GM23338 (cell line): ENCODE results near the gene SERPINH1. TPM values are rescaled to one million over a fixed set of nuclear protein-coding genes. Genes with fewer than 3 reads are reported as not detected.

Source experiments
- ATAC-seq: fragments of 200-7000 bp; cut with Tn5 transposase; 3 replicates; pipeline ENCODE4 v1.9.1; 2020
- DNase-seq: peaks from one replicate; pipeline ENCODE4 v3.0.0-alpha.2; 2015; ENCODE audit warnings: low spot score
- H2AFZ ChIP-seq: fragments of 200-600 bp; sonication (generic); 2 replicates; pipeline ENCODE4 v1.8.0; 2016; ENCODE audit warnings: antibody characterized with exemption, mild to moderate bottlenecking, moderate library complexity
- H3F3A ChIP-seq: fragments of 200-600 bp; sonication (generic); replicated peaks from 2 replicates; pipeline ENCODE4 v1.8.0; 2017; ENCODE audit warnings: antibody characterized with exemption, mixed run types, low read depth
- H3K27ac ChIP-seq: fragments of 200-600 bp; sonication (generic); 2 replicates; pipeline ENCODE4 v1.6.1; 2016; ENCODE audit warnings: low read depth
- H3K27me3 ChIP-seq: fragments of 200-600 bp; sonication (generic); 2 replicates; pipeline ENCODE4 v1.8.0; 2016; ENCODE audit warnings: mild to moderate bottlenecking, mixed run types, moderate library complexity; ENCODE audit not compliant: insufficient read depth
- H3K36me3 ChIP-seq: fragments of 200-600 bp; sonication (generic); 2 replicates; pipeline ENCODE4 v1.8.0; 2016; ENCODE audit warnings: mild to moderate bottlenecking; ENCODE audit not compliant: insufficient read depth
- H3K4me1 ChIP-seq: fragments of 200-600 bp; sonication (generic); 2 replicates; pipeline ENCODE4 v1.8.0; 2016; ENCODE audit warnings: mild to moderate bottlenecking, moderate library complexity; ENCODE audit not compliant: insufficient read depth
- H3K4me2 ChIP-seq: fragments of 200-600 bp; sonication (generic); 2 replicates; pipeline ENCODE4 v1.7.1; 2017; ENCODE audit warnings: mixed run types
- H3K4me3 ChIP-seq: fragments of 200-600 bp; sonication (generic); 2 replicates; pipeline ENCODE4 v1.6.1; 2016; ENCODE audit warnings: mixed run types
- H3K79me2 ChIP-seq: fragments of 200-600 bp; sonication (generic); replicated peaks from 2 replicates; pipeline ENCODE4 v1.8.0; 2017; ENCODE audit warnings: mild to moderate bottlenecking; ENCODE audit not compliant: insufficient read depth
- H3K9me2 ChIP-seq: fragments of 200-600 bp; sonication (generic); 2 replicates; pipeline ENCODE4 v1.8.0; 2017; ENCODE audit not compliant: insufficient read depth
- H4K20me1 ChIP-seq: fragments of 200-600 bp; sonication (generic); replicated peaks from 2 replicates; pipeline ENCODE4 v1.8.0; 2017; ENCODE audit warnings: mild to moderate bottlenecking; ENCODE audit not compliant: insufficient read depth
- H3K27ac Mint-ChIP-seq: 2 replicates; pipeline ENCODE4 v1.8.0; 2020; ENCODE audit warnings: inconsistent platforms, mild to moderate bottlenecking, moderate library complexity, mixed read lengths
- H3K27me3 Mint-ChIP-seq: 3 replicates; pipeline ENCODE4 v1.8.0; 2022; ENCODE audit warnings: low read depth, mild to moderate bottlenecking, moderate library complexity, mixed read lengths, inconsistent platforms; ENCODE audit not compliant: insufficient read depth, poor library complexity
- H3K36me3 Mint-ChIP-seq: 3 replicates; pipeline ENCODE4 v1.8.0; 2021; ENCODE audit warnings: low read depth, mild to moderate bottlenecking, inconsistent platforms, moderate library complexity, mixed read lengths
- H3K4me1 Mint-ChIP-seq: 3 replicates; pipeline ENCODE4 v1.8.0; 2020; ENCODE audit warnings: mild to moderate bottlenecking, inconsistent platforms, mixed read lengths
- H3K4me3 Mint-ChIP-seq: 3 replicates; pipeline ENCODE4 v1.8.0; 2021; ENCODE audit warnings: moderate library complexity, mild to moderate bottlenecking, inconsistent platforms, mixed read lengths
- H3K9me3 Mint-ChIP-seq: 3 replicates; pipeline ENCODE4 v1.8.0; 2020; ENCODE audit warnings: moderate library complexity, mild to moderate bottlenecking, inconsistent platforms, mixed read lengths
- CREB1 ChIP-seq: fragments of 250-450 bp; sonication (Bioruptor Pico); IDR thresholded peaks from 2 replicates; pipeline ENCODE4 v1.5.0; 2020; ENCODE audit warnings: low read depth, mild to moderate bottlenecking, moderate library complexity
- EZH2 ChIP-seq: fragments of 200-600 bp; sonication (generic); IDR thresholded peaks from one replicate; pipeline ENCODE4 v1.8.0; 2017; ENCODE audit warnings: antibody characterized with exemption, mild to moderate bottlenecking, low read depth; ENCODE audit not compliant: unreplicated experiment
- EZH2phosphoT487 ChIP-seq: fragments of 200-600 bp; sonication (generic); IDR thresholded peaks from one replicate; pipeline ENCODE4 v1.8.1; 2018; ENCODE audit warnings: antibody characterized with exemption; ENCODE audit not compliant: unreplicated experiment
- JUNB ChIP-seq: IDR thresholded peaks from one replicate; pipeline ENCODE4 v1.6.1; 2016; ENCODE audit warnings: antibody characterized with exemption; ENCODE audit not compliant: unreplicated experiment
- NANOG ChIP-seq: IDR thresholded peaks from 2 replicates; pipeline ENCODE4 v1.6.1; 2016; ENCODE audit warnings: antibody characterized with exemption, borderline replicate concordance
- POLR2AphosphoS5 ChIP-seq: IDR thresholded peaks from 2 replicates; pipeline ENCODE4 v1.6.1; 2016; ENCODE audit warnings: antibody characterized with exemption, low read depth
- STAT1 ChIP-seq: IDR thresholded peaks from one replicate; pipeline ENCODE4 v1.6.1; 2016; ENCODE audit warnings: antibody characterized with exemption; ENCODE audit not compliant: unreplicated experiment
- ZNF114 ChIP-seq: fragments of 250-450 bp; sonication (Bioruptor Pico); IDR thresholded peaks from 2 replicates; pipeline ENCODE4 v1.5.0; 2020; ENCODE audit warnings: mild to moderate bottlenecking, moderate library complexity
- ZNF331 ChIP-seq: fragments of 250-450 bp; sonication (Bioruptor Pico); IDR thresholded peaks from 2 replicates; pipeline ENCODE4 v1.5.0; 2020; ENCODE audit warnings: low read depth, mild to moderate bottlenecking, moderate library complexity
- polyA plus RNA-seq: library from polyadenylated mRNA; unstranded; fragments of >200 nt; fragmentation: Nextera tagmentation; extraction: Ambion mirVana; gene quantifications from 2 replicates; pipeline ENCODE4 v1.2.1, GENCODE V29; 2016
- total RNA-seq: library from RNA; depleted of rRNA; stranded (reverse); fragments of >200 nt; shearing (Covaris generic); gene quantifications from 2 replicates; pipeline ENCODE4 v1.2.3, GENCODE V29; 2014
- TF ChIP-seq, protein P1 (sequence below): IDR thresholded peaks from 2 replicates; pipeline ENCODE4 v1.6.1; 2016; ENCODE audit warnings: antibody characterized with exemption
- TF ChIP-seq, protein P2 (sequence below), 2 experiments: fragments of 200-600 bp in 1 of 2; sonication (generic) in 1 of 2; conservative IDR thresholded peaks; 2 replicates each; pipeline versions ENCODE4 v1.5.1 to v1.6.1; 2016 to 2017; ENCODE audit warnings: antibody characterized with exemption in 2 of 2, low read depth in 2 of 2, mild to moderate bottlenecking in 2 of 2, moderate library complexity in 1 of 2
- TF ChIP-seq, protein P3 (sequence below): fragments of 250-450 bp; sonication (Bioruptor Pico); IDR thresholded peaks from 2 replicates; pipeline ENCODE4 v1.5.0; 2020; ENCODE audit warnings: mild to moderate bottlenecking, moderate library complexity
- TF ChIP-seq, protein P4 (sequence below): IDR thresholded peaks from one replicate; pipeline ENCODE4 v1.6.1; 2018; ENCODE audit warnings: antibody characterized with exemption; ENCODE audit not compliant: unreplicated experiment

Gene SERPINH1
- total and polyA plus RNA-seq, 2 experiments from 2014 or later: 238 to 1,217 TPM

DNA sequence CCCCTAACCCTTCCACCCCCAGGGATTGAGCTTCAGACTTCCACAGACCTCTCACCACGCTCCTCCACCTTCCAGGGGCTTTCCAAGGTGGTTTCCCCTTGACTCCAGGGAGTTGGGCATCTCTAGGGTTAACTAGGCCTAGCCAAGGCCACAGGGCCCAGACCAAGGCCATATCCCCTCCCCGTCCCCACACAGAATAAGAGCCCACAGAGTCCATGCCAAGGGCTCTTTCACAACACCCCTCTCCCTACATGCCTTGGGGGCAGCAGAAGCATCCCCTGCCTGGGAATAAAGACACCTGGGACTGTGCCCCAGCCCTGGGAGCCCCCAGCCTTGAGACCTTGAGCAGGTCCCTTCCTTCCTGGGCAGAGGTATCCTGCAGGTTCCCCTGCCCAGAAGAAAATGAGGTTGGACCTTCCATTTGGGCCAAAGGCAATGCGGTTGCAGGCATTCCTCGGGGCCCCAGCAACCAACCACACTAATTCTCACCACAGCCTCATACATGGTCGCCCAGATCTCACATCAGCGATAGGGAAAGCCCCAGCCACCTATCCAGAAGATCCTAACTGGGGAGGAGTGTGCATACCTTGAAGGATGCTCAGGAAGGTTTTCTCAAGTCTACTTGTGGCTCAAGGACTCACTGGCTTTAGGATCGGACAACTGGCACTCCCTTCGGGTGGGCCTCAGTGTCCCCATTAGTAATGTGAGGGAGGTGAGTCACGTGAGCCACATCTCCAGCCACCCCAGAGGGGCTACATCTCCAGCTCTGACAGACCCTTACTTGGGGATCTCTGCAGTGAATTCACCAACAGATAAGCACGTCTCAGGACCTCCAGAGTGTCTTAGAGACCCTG is 38.0 kb upstream of the SERPINH1 start:
- Mint-ChIP-seq H3K27ac (no peak overlapping the region), H3K27me3 (peaks cover 36% of the 10 kb centered on the region), H3K4me1 (peaks cover 13% of the 10 kb centered on the region), H3K9me3 (no peaks in the 10 kb centered on the region), H3K4me3 (peak overlapping the region; percentile 76), H3K36me3 (no peaks in the 10 kb centered on the region)
- Histone ChIP-seq H3K27me3 (peaks cover 41% of the 10 kb centered on the region), H3K4me1 (0 out of 2 replicates have a peak, but pooled peaks cover 5% of the 10 kb centered on the region), H3K79me2 (no peaks in the 10 kb centered on the region; the same call in 1 of the 2 replicates), H3K27ac (no peak overlapping the region), H2AFZ (peak overlapping the region; percentile 95), H3K9me2 (no peaks in the 10 kb centered on the region), H3K4me2 (peak overlapping the region; percentile 95), H4K20me1 (no peaks in the 10 kb centered on the region), H3K4me3 (peak overlapping the region; percentile 85), H3F3A (peaks cover 6% of the 10 kb centered on the region; the same call in 1 of the 2 replicates), H3K36me3 (no peaks in the 10 kb centered on the region)
- ATAC-seq (no peak), DNase-seq (no peak)
- no peak for TF ChIP-seq ZNF331 (CRISPR knock-in tag)
- TF ChIP-seq STAT1: no peak
- no peak for TF ChIP-seq EZH2
- no peak for TF ChIP-seq CREB1 (CRISPR knock-in tag)
- TF ChIP-seq JUNB: no peak
- TF ChIP-seq, protein P1, sequence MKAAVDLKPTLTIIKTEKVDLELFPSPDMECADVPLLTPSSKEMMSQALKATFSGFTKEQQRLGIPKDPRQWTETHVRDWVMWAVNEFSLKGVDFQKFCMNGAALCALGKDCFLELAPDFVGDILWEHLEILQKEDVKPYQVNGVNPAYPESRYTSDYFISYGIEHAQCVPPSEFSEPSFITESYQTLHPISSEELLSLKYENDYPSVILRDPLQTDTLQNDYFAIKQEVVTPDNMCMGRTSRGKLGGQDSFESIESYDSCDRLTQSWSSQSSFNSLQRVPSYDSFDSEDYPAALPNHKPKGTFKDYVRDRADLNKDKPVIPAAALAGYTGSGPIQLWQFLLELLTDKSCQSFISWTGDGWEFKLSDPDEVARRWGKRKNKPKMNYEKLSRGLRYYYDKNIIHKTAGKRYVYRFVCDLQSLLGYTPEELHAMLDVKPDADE: no peak
- TF ChIP-seq EZH2phosphoT487: no peak
- TF ChIP-seq POLR2AphosphoS5: no peak
- TF ChIP-seq, protein P2, sequence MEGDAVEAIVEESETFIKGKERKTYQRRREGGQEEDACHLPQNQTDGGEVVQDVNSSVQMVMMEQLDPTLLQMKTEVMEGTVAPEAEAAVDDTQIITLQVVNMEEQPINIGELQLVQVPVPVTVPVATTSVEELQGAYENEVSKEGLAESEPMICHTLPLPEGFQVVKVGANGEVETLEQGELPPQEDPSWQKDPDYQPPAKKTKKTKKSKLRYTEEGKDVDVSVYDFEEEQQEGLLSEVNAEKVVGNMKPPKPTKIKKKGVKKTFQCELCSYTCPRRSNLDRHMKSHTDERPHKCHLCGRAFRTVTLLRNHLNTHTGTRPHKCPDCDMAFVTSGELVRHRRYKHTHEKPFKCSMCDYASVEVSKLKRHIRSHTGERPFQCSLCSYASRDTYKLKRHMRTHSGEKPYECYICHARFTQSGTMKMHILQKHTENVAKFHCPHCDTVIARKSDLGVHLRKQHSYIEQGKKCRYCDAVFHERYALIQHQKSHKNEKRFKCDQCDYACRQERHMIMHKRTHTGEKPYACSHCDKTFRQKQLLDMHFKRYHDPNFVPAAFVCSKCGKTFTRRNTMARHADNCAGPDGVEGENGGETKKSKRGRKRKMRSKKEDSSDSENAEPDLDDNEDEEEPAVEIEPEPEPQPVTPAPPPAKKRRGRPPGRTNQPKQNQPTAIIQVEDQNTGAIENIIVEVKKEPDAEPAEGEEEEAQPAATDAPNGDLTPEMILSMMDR (conservative IDR thresholded peaks at IDR 0.05; ENCODE audit: low read depth in 2 of 2): no peak
- no peak for TF ChIP-seq ZNF114 (CRISPR knock-in tag)
- TF ChIP-seq, protein P3, sequence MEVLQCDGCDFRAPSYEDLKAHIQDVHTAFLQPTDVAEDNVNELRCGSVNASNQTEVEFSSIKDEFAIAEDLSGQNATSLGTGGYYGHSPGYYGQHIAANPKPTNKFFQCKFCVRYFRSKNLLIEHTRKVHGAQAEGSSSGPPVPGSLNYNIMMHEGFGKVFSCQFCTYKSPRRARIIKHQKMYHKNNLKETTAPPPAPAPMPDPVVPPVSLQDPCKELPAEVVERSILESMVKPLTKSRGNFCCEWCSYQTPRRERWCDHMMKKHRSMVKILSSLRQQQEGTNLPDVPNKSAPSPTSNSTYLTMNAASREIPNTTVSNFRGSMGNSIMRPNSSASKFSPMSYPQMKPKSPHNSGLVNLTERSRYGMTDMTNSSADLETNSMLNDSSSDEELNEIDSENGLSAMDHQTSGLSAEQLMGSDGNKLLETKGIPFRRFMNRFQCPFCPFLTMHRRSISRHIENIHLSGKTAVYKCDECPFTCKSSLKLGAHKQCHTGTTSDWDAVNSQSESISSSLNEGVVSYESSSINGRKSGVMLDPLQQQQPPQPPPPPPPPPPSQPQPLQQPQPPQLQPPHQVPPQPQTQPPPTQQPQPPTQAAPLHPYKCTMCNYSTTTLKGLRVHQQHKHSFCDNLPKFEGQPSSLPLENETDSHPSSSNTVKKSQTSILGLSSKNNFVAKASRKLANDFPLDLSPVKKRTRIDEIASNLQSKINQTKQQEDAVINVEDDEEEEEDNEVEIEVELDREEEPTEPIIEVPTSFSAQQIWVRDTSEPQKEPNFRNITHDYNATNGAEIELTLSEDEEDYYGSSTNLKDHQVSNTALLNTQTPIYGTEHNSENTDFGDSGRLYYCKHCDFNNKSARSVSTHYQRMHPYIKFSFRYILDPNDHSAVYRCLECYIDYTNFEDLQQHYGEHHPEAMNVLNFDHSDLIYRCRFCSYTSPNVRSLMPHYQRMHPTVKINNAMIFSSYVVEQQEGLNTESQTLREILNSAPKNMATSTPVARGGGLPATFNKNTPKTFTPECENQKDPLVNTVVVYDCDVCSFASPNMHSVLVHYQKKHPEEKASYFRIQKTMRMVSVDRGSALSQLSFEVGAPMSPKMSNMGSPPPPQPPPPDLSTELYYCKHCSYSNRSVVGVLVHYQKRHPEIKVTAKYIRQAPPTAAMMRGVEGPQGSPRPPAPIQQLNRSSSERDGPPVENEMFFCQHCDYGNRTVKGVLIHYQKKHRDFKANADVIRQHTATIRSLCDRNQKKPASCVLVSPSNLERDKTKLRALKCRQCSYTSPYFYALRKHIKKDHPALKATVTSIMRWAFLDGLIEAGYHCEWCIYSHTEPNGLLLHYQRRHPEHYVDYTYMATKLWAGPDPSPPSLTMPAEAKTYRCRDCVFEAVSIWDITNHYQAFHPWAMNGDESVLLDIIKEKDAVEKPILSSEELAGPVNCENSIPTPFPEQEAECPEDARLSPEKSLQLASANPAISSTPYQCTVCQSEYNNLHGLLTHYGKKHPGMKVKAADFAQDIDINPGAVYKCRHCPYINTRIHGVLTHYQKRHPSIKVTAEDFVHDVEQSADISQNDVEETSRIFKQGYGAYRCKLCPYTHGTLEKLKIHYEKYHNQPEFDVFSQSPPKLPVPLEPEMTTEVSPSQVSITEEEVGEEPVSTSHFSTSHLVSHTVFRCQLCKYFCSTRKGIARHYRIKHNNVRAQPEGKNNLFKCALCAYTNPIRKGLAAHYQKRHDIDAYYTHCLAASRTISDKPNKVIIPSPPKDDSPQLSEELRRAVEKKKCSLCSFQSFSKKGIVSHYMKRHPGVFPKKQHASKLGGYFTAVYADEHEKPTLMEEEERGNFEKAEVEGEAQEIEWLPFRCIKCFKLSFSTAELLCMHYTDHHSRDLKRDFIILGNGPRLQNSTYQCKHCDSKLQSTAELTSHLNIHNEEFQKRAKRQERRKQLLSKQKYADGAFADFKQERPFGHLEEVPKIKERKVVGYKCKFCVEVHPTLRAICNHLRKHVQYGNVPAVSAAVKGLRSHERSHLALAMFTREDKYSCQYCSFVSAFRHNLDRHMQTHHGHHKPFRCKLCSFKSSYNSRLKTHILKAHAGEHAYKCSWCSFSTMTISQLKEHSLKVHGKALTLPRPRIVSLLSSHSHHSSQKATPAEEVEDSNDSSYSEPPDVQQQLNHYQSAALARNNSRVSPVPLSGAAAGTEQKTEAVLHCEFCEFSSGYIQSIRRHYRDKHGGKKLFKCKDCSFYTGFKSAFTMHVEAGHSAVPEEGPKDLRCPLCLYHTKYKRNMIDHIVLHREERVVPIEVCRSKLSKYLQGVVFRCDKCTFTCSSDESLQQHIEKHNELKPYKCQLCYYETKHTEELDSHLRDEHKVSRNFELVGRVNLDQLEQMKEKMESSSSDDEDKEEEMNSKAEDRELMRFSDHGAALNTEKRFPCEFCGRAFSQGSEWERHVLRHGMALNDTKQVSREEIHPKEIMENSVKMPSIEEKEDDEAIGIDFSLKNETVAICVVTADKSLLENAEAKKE (CRISPR knock-in tag): no peak
- TF ChIP-seq, protein P4, sequence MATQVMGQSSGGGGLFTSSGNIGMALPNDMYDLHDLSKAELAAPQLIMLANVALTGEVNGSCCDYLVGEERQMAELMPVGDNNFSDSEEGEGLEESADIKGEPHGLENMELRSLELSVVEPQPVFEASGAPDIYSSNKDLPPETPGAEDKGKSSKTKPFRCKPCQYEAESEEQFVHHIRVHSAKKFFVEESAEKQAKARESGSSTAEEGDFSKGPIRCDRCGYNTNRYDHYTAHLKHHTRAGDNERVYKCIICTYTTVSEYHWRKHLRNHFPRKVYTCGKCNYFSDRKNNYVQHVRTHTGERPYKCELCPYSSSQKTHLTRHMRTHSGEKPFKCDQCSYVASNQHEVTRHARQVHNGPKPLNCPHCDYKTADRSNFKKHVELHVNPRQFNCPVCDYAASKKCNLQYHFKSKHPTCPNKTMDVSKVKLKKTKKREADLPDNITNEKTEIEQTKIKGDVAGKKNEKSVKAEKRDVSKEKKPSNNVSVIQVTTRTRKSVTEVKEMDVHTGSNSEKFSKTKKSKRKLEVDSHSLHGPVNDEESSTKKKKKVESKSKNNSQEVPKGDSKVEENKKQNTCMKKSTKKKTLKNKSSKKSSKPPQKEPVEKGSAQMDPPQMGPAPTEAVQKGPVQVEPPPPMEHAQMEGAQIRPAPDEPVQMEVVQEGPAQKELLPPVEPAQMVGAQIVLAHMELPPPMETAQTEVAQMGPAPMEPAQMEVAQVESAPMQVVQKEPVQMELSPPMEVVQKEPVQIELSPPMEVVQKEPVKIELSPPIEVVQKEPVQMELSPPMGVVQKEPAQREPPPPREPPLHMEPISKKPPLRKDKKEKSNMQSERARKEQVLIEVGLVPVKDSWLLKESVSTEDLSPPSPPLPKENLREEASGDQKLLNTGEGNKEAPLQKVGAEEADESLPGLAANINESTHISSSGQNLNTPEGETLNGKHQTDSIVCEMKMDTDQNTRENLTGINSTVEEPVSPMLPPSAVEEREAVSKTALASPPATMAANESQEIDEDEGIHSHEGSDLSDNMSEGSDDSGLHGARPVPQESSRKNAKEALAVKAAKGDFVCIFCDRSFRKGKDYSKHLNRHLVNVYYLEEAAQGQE: no peak
- TF ChIP-seq NANOG: no peak
